ENCODE results near the gene CCDC93.

Gene CCDC93

DNA sequence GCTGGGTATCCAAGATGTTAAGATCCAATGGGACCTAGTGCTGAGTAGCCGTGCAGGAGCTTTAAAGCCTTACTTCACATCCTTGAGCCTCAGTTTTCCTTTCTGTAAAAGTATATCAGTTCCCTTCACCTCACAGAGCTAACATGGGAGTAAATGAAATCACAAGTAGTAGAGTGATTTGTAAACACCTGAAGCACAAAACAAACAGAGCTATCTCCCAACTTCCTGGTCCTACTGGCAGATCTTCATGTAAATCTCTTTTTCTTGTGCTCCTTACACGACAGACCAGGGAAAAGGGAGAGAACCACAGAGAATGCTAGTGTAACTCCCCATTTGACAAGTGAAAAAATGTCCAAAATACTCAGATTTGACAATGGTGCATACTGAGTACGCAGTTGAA, 17.3 kb downstream of the CCDC93 start:
- Histone ChIP-seq H3K56ac (ENCODE audit: low read length) (no peak overlapping the region), H2BK120ac (ENCODE audit: low read depth, low read length) (no peak overlapping the region), H3K27ac (ENCODE audit: low read depth, low read length) (no peak overlapping the region), H3K27me3 (ENCODE audit: insufficient read depth, low read length, poor library complexity) (no peaks in the 10 kb centered on the region), H3K23ac (ENCODE audit: low read length) (no peak overlapping the region), H2BK15ac (replicated peaks; ENCODE audit: low read depth) (no peak overlapping the region), H3K36me3 (ENCODE audit: control insufficient read depth, insufficient read depth, low read length) (peaks cover 8% of the 10 kb centered on the region), H3K4me2 (ENCODE audit: low read length) (no peak overlapping the region), H3K4ac (ENCODE audit: low read depth, low read length) (no peak overlapping the region), H2AK5ac (ENCODE audit: low read length) (no peak overlapping the region), H3K79me2 (ENCODE audit: control insufficient read depth, insufficient read depth, low read length) (no peaks in the 10 kb centered on the region), H4K8ac (ENCODE audit: low read depth, low read length) (no peak overlapping the region), H3K79me1 (ENCODE audit: low read length) (no peaks in the 10 kb centered on the region), H3K9ac (ENCODE audit: low read length) (no peak overlapping the region), H3K4me1 (ENCODE audit: control insufficient read depth, low read depth, low read length) (no peaks in the 10 kb centered on the region), H4K5ac (ENCODE audit: low read length) (no peak overlapping the region), H3K18ac (ENCODE audit: low read length) (no peak overlapping the region), H2BK5ac (ENCODE audit: low read length) (no peak overlapping the region), H3K4me3 (ENCODE audit: low read length) (no peak overlapping the region)
- no peak for DNase-seq
- no CpG with 5 or more reads among the region's 3 CpGs for WGBS (ENCODE audit: extremely low coverage, insufficient coverage, low lambda C conversion rate)

DNA sequence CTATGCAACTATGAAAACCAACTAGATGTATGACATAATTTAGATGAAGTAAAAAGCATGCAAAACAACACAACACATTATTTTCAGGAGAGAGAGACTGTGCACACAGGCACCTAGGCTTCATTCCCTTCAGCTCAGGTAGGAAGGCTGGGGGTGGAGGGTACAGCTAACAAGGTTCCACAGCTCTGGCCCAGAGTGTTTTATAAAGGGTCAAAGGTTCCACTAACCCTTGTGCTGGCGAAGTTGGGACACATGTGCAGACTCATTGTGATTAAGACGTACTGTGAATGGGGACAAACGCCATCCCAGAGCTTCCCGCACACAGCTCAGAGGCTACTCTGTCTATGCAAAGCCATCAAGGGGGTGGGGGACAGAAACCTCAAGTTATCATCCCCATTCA, 19.1 kb downstream of the CCDC93 start:
- Histone ChIP-seq H3K79me1 (ENCODE audit: low read length) (no peaks in the 10 kb centered on the region), H3K36me3 (ENCODE audit: control insufficient read depth, insufficient read depth, low read length) (peaks cover 8% of the 10 kb centered on the region)

DNA sequence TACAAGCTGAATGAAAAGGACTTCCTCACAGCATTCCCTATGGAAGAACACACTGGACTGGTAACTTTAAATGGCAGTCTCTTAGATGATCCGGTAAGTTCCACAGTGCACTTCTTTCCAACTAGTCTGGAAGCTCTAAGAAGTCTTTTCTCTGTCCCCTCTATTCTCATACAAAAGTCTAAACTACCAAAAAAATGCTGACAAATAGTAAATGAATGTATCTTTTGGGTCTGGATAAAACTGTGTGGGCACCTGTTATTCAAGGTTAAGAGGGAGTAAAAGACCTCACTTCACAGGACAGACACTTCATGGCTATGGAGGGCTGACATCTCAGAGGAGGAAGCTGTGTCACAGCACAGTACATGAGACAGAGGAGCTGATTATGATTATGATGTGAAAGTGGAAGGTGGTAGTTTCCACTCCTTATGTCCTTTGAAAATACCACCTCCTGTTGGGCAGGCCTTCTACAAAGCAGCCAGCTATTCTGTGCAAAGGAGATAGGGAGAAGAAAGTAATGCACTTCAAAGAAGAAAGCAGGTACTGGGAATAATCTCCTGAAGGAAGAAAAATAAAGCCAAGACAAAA, 23.9 kb downstream of the CCDC93 start:
- Histone ChIP-seq H2BK5ac (ENCODE audit: low read length) (no peak overlapping the region), H3K79me1 (ENCODE audit: low read length) (no peaks in the 10 kb centered on the region), H2BK120ac (ENCODE audit: low read depth, low read length) (no peak overlapping the region), H3K79me2 (ENCODE audit: control insufficient read depth, insufficient read depth, low read length) (no peaks in the 10 kb centered on the region), H2AK5ac (ENCODE audit: low read length) (no peak overlapping the region), H4K5ac (ENCODE audit: low read length) (no peak overlapping the region), H2BK15ac (replicated peaks; ENCODE audit: low read depth) (no peak overlapping the region), H3K23ac (ENCODE audit: low read length) (no peak overlapping the region), H3K27ac (ENCODE audit: low read depth, low read length) (no peak overlapping the region), H4K8ac (ENCODE audit: low read depth, low read length) (no peak overlapping the region), H3K4me3 (ENCODE audit: low read length) (no peak overlapping the region), H3K27me3 (ENCODE audit: insufficient read depth, low read length, poor library complexity) (no peaks in the 10 kb centered on the region), H3K9ac (ENCODE audit: low read length) (no peak overlapping the region), H3K4me2 (ENCODE audit: low read length) (no peak overlapping the region), H3K4me1 (ENCODE audit: control insufficient read depth, low read depth, low read length) (no peaks in the 10 kb centered on the region), H3K36me3 (ENCODE audit: control insufficient read depth, insufficient read depth, low read length) (peaks cover 3% of the 10 kb centered on the region), H3K18ac (ENCODE audit: low read length) (no peak overlapping the region), H3K56ac (ENCODE audit: low read length) (no peak overlapping the region), H3K4ac (ENCODE audit: low read depth, low read length) (no peak overlapping the region)
- no peak for DNase-seq
- no CpG with 5 or more reads among the region's 1 CpG for WGBS (ENCODE audit: extremely low coverage, insufficient coverage, low lambda C conversion rate)

More for the DNA sequence above, 19.1 kb downstream of the CCDC93 start:
- Histone ChIP-seq H2AK5ac (ENCODE audit: low read length) (no peak overlapping the region), H4K5ac (ENCODE audit: low read length) (no peak overlapping the region), H3K18ac (ENCODE audit: low read length) (no peak overlapping the region), H3K27ac (ENCODE audit: low read depth, low read length) (no peak overlapping the region), H3K56ac (ENCODE audit: low read length) (no peak overlapping the region), H2BK15ac (replicated peaks; ENCODE audit: low read depth) (no peak overlapping the region), H3K79me2 (ENCODE audit: control insufficient read depth, insufficient read depth, low read length) (no peaks in the 10 kb centered on the region), H3K4me1 (ENCODE audit: control insufficient read depth, low read depth, low read length) (no peaks in the 10 kb centered on the region), H2BK5ac (ENCODE audit: low read length) (no peak overlapping the region), H2BK120ac (ENCODE audit: low read depth, low read length) (no peak overlapping the region), H3K9ac (ENCODE audit: low read length) (no peak overlapping the region), H3K27me3 (ENCODE audit: insufficient read depth, low read length, poor library complexity) (no peaks in the 10 kb centered on the region), H3K4ac (ENCODE audit: low read depth, low read length) (no peak overlapping the region), H4K8ac (ENCODE audit: low read depth, low read length) (no peak overlapping the region), H3K23ac (ENCODE audit: low read length) (no peak overlapping the region), H3K4me3 (ENCODE audit: low read length) (no peak overlapping the region), H3K4me2 (ENCODE audit: low read length) (no peak overlapping the region)
- no CpG with 5 or more reads among the region's 4 CpGs for whole genome bisulfite sequencing (ENCODE audit: extremely low coverage, insufficient coverage, low lambda C conversion rate)
- no peak for DNase-seq

DNA sequence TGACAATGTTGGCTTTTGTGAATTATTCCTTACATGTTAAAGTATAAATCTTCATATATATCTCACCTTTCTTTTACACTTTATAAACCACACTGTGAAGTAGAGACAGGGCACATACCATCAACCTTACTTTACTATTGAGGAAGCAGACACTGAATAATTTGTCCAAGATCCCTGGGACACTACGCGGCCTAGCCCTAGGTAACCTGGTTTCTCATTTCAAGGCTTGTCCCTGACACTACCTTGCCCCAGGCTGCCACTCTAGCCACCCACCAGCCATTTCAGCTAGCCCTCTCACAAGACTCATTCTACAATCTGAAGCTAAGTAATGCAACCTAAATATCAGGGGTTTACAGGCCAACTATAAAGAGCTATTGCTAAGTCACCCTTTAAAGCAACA, 26.7 kb downstream of the CCDC93 start:
- Histone ChIP-seq H4K5ac (ENCODE audit: low read length) (no peak overlapping the region), H3K36me3 (ENCODE audit: control insufficient read depth, insufficient read depth, low read length) (no peaks in the 10 kb centered on the region), H3K4me3 (ENCODE audit: low read length) (no peak overlapping the region), H3K79me1 (ENCODE audit: low read length) (no peaks in the 10 kb centered on the region), H3K27ac (ENCODE audit: low read depth, low read length) (no peak overlapping the region), H3K4me1 (ENCODE audit: control insufficient read depth, low read depth, low read length) (no peaks in the 10 kb centered on the region), H2BK5ac (ENCODE audit: low read length) (no peak overlapping the region), H3K27me3 (ENCODE audit: insufficient read depth, low read length, poor library complexity) (no peaks in the 10 kb centered on the region), H4K8ac (ENCODE audit: low read depth, low read length) (no peak overlapping the region), H3K56ac (ENCODE audit: low read length) (no peak overlapping the region), H3K9ac (ENCODE audit: low read length) (no peak overlapping the region), H3K79me2 (ENCODE audit: control insufficient read depth, insufficient read depth, low read length) (no peaks in the 10 kb centered on the region), H3K18ac (ENCODE audit: low read length) (no peak overlapping the region), H2BK15ac (replicated peaks; ENCODE audit: low read depth) (no peak overlapping the region), H3K4ac (ENCODE audit: low read depth, low read length) (no peak overlapping the region), H2BK120ac (ENCODE audit: low read depth, low read length) (no peak overlapping the region), H3K4me2 (ENCODE audit: low read length) (no peak overlapping the region), H2AK5ac (ENCODE audit: low read length) (no peak overlapping the region), H3K23ac (ENCODE audit: low read length) (no peak overlapping the region)
- no peak for DNase-seq
- no CpG with 5 or more reads among the region's 2 CpGs for WGBS (ENCODE audit: extremely low coverage, insufficient coverage, low lambda C conversion rate)

DNA sequence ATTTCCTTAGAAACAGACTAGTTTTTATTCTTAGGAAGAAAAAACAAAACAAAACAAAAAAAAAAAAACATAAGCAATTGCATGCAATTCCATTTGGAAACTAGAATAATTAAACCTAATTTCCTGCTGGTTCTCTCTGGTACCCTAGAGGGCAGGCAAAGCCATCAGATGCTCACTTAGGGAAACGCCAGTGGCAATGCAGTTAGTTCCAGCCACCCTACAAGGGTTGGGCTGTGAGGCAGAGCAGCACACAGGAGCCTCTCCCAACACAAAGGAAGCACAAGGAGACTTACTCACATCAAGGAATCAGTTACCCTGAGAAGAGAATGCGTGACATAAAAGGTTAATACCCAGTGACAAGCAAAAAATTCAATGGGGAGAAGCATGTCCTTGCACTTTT, 28.8 kb downstream of the CCDC93 start:
- Histone ChIP-seq H2BK15ac (replicated peaks; ENCODE audit: low read depth) (no peak overlapping the region), H3K18ac (ENCODE audit: low read length) (no peak overlapping the region), H4K8ac (ENCODE audit: low read depth, low read length) (no peak overlapping the region), H3K27me3 (ENCODE audit: insufficient read depth, low read length, poor library complexity) (no peaks in the 10 kb centered on the region), H3K4me3 (ENCODE audit: low read length) (no peak overlapping the region), H3K4me2 (ENCODE audit: low read length) (no peak overlapping the region), H3K79me1 (ENCODE audit: low read length) (no peaks in the 10 kb centered on the region), H3K23ac (ENCODE audit: low read length) (no peak overlapping the region), H2BK120ac (ENCODE audit: low read depth, low read length) (no peak overlapping the region), H3K9ac (ENCODE audit: low read length) (no peak overlapping the region), H2AK5ac (ENCODE audit: low read length) (no peak overlapping the region), H3K56ac (ENCODE audit: low read length) (no peak overlapping the region), H4K5ac (ENCODE audit: low read length) (no peak overlapping the region), H3K36me3 (ENCODE audit: control insufficient read depth, insufficient read depth, low read length) (no peaks in the 10 kb centered on the region), H3K27ac (ENCODE audit: low read depth, low read length) (no peak overlapping the region), H2BK5ac (ENCODE audit: low read length) (no peak overlapping the region), H3K79me2 (ENCODE audit: control insufficient read depth, insufficient read depth, low read length) (no peaks in the 10 kb centered on the region), H3K4ac (ENCODE audit: low read depth, low read length) (no peak overlapping the region), H3K4me1 (ENCODE audit: control insufficient read depth, low read depth, low read length) (no peaks in the 10 kb centered on the region)
- no CpG with 5 or more reads among the region's 2 CpGs for WGBS (ENCODE audit: extremely low coverage, insufficient coverage, low lambda C conversion rate)
- DNase-seq, result peak; percentile 56

DNA sequence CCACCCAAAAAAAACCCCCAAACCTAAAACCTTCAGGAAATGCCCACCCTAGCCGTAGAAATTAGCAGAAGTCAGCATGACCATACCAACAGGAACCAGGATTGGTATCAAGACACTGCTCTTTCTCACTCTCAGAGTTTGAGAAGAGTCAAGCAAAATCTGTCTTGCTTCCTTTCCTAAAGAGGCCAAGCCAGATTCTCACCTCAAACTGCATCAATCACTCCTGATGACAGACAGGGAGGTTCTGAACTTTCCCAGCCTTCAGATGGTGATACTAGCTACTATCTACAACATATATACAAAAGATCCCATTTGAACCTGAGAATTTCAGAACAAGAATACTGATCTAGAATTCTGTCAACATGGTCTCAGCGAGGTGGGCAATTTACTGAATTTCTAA, 29.7 kb downstream of the CCDC93 start:
- Histone ChIP-seq H3K4me3 (ENCODE audit: low read length) (no peak overlapping the region), H3K56ac (ENCODE audit: low read length) (no peak overlapping the region), H3K18ac (ENCODE audit: low read length) (no peak overlapping the region), H3K23ac (ENCODE audit: low read length) (no peak overlapping the region), H3K27ac (ENCODE audit: low read depth, low read length) (no peak overlapping the region), H3K36me3 (ENCODE audit: control insufficient read depth, insufficient read depth, low read length) (no peaks in the 10 kb centered on the region), H2BK15ac (replicated peaks; ENCODE audit: low read depth) (no peak overlapping the region), H4K8ac (ENCODE audit: low read depth, low read length) (no peak overlapping the region), H3K9ac (ENCODE audit: low read length) (no peak overlapping the region), H3K79me2 (ENCODE audit: control insufficient read depth, insufficient read depth, low read length) (no peaks in the 10 kb centered on the region), H3K4me1 (ENCODE audit: control insufficient read depth, low read depth, low read length) (no peaks in the 10 kb centered on the region), H2BK5ac (ENCODE audit: low read length) (no peak overlapping the region), H2AK5ac (ENCODE audit: low read length) (no peak overlapping the region), H3K27me3 (ENCODE audit: insufficient read depth, low read length, poor library complexity) (no peaks in the 10 kb centered on the region), H3K4ac (ENCODE audit: low read depth, low read length) (no peak overlapping the region), H2BK120ac (ENCODE audit: low read depth, low read length) (no peak overlapping the region), H3K79me1 (ENCODE audit: low read length) (no peaks in the 10 kb centered on the region), H3K4me2 (ENCODE audit: low read length) (no peak overlapping the region), H4K5ac (ENCODE audit: low read length) (no peak overlapping the region)
- no CpG with 5 or more reads among the region's 2 CpGs for WGBS (ENCODE audit: extremely low coverage, insufficient coverage, low lambda C conversion rate)
- DNase-seq, result no peak
